ENCODE measurements around the gene CALD1.

GRCh38 chr7:134820778-134821177 is 41.3 kb downstream of the CALD1 start:
- TF ChIP-seq EZH2 (IDR thresholded peaks at IDR 0.05) (no peak), CTCF (IDR thresholded peaks at IDR 0.05) (no peak)

All from neural progenitor cell (in vitro differentiated cells).